Activated CD4-positive, CD25-positive, alpha-beta regulatory T cell (primary cell): ENCODE data around the gene NCL.
"Not testable (repeated sequence)": the region's sequence is repeated elsewhere in the genome, so short reads cannot be mapped to it uniquely, and the experiment has no call there.

Source experiments
- DNase-seq, 4 experiments: peaks; one replicate each; lab custom pipeline; 2025; lab: John Stamatoyannopoulos, UW

The NCL gene

GRCh38 chr2:231430437-231430836 lies 33.8 kb downstream of the NCL start:
- DNase-seq = not testable (repeated sequence)

DNA sequence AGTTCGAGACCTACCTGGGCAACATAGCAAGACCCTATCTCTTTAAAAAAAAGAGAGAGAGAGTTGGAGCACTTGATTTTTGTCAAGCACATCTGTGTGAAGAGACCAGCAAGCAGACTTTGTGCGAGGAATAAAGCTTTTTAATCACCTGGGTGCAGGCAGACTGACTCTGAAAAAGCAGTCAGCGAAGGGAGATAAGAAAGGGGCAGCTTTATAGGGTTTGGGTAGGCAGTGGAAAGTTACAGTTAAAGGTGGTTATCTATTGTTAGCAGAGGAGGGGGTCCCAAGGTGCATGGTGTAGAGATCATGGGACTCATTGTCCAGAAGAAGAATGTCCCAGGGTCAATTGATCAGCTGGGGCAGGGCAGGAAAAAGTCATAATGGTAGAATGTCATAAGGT lies 34.4 kb downstream of the NCL start:
- DNase-seq = no peak

- no peak for DNase-seq
Observed at GRCh38 chr2:231429152-231429551, 35.1 kb downstream of the NCL start.

DNA sequence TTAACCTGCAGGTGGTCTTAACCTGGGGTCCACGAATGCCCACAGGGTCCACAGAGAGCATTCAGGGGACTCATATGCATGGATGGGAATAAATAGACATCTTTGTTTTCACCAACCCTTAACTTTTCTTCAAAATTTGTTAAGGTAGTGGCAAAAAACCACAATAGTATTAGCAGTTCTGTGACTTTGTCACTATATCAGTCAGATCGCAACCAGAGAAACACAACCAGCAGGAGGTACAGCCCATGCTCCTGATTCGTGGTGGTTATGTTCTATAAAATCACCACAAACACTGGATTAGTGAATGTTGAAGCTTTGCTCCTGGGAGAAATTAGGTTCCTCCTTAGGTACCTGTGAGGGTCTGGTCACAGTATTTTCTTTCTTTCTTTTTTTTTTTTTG lies 37.2 kb downstream of the NCL start:
- no peak for DNase-seq

GRCh38 chr2:231425811-231426703 lies 38.2 kb downstream of the NCL start:
- DNase-seq = no peak

DNA sequence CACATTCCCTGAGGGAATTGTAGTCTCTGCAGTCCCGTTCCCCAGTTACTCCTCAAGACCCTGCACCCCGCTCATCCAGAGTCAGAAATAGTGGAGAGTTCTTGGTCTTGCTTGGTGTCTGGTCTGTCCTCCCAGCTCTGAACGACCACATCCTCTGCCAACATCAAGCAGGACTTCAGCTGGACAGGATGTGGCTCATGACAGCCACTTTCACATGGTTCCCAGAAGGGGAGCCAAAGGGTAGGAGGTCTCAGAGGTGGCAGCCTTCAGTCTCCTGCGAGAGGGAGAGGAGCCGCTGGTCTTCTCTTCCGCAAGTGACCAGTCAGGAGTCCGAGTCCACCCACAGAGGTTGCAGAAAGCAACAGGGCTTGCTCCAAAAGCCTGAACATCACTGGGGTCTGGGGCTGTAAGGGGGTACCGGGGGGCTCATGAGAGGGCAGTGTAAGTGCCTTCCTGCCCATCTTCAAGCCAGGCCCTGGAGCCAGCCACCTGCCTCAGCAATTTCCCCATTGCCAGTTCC lies 38.9 kb downstream of the NCL start:
- no peak for DNase-seq

DNA sequence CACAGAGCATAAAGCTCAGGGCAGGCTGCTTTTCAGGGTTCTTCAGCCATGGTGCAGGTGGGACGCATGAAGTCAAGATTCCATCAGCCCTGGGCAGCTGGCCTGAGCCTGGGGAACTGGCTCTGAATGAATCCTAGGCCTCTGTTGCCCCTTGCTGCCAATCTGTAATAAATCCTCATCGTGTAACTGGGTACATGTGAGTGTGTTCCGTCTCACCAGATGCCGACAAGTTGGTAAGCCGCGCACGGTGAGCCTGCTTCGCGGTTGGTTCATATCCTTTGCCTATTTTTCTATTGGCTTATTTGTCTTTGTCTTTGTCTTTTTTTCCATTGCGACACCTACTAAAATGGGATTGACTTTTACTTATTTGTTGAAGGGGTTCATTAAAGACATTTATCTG lies 41.1 kb downstream of the NCL start:
- no peak for DNase-seq

DNA sequence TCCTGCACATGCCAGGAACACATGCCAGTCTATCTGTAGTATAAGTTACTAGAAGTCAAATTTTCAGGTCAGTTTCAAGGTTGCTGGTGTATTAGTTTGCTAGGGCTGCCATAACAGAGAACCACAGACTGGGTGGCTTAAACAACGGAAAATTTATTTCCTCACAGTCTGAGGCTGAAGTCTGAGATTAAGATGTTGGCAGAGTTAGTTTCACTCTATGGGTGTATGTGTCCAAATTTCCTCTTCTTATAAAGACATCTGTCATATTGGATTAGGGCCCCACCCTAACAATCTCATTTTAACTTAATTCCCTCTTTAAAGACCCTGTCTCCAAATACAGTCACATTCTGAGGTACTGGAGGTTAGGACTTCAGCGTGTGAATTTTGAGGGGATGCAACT lies 42.2 kb downstream of the NCL start:
- no peak for DNase-seq

- DNase-seq = no peak
Observed at GRCh38 chr2:231421051-231421580, 43.2 kb downstream of the NCL start.

GRCh38 chr2:231418820-231419640 lies 45.3 kb downstream of the NCL start:
- DNase-seq = no peak

DNA sequence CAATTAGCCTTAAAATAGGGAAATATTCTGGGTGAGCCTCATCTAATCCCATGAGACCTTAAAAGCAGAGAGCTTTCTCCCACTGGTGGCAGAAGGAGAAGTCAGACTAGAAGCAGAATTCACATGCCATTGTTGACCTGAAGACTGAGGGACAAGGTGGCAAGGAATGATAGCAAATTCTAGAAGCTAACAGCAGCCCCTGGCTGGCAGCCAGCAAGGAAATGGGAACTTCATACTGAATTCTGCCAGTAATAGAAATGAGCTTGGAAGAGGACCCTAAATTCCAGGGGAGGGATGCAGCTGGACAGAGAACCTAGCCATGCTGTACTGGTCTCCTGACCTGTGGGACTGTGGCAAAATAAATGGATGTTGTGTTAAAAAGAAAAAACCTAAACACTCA lies 49.3 kb downstream of the NCL start:
- DNase-seq = no peak

- no peak for DNase-seq
Observed at GRCh38 chr2:231413921-231414476, 50.3 kb downstream of the NCL start.

DNA sequence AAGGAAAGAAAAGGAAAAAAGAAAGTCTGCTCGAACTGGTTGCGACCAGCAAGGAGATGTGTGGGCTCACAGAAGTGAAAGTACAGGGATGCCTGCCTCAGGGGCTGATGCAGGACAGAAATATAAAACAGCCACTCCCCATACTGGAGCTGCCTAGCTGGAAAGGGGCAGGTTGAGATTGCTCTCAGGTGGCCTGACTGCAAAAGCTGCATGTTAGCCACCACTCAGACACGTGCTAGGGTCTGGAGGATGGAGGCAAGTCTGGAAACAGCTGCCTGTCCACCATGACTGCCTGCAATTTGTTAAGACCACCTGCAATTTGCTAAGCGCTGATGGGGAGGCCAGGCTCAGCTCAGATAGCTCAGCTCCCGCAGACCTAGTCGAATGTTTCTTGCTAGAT lies 50.8 kb downstream of the NCL start:
- DNase-seq = no peak

GRCh38 chr2:231412618-231412963 lies 51.7 kb downstream of the NCL start:
- no peak for DNase-seq

DNA sequence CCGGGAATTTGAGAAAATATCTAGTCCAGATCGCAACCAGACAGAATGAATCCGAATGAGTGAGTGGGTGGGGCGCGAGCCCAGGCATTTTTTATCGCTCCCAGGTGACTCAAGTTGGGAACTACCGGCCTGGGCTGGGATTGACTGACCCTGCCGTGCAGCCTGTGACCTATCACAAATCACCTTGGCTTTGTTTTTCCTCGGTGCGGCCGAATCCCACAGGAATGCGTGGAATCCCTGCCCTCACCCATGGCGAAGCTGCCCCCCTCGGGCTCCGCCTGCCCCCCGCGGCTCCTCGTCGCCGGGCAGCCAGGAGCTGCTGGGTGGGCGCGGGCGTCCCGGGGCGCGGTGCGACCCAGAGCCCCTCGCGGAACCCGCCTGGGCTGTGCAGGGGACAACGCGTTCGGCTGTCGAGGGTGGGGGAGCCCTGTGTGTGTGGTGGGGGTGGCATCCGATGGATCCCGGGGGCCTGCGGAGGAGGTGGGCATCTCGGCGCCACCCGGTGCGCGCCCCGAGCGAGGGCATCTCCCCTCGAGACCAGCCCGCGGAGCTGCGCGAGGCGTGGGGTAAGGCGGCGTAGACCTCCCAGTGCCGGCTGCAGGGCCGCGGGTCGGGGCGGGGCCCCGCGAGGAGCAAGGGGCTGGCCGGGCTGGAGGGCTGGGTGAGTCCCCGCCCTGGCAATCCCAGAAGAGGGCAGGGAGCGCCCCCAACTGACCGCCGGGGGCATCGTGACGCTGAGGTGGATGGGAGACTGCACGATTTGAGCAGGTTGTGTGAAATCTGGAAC lies 52.3 kb downstream of the NCL start:
- peak in 3 of 4 experiments; percentile 15 to 50 (median 39) for DNase-seq

DNA sequence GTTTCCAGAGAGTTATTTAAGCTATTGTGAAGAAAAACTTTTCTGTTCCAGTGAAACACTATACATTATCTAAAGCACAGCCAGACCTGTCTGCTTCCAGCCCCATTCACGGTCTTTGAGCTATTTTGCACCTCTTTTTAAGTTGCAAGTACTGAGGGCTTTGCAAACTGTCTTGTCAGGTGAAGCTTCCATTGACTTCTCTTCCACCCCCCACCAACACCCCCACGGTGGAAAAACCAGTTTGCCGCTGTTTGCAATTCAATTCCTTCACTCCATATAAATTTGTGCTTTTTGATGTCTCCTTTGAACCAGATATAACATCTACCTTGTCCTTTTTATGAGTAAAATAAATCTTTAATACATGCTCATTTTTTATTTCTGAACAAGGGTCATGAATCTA lies 53.0 kb downstream of the NCL start:
- no peak for DNase-seq

- no peak for DNase-seq
Observed at GRCh38 chr2:231410293-231411004, 53.8 kb downstream of the NCL start.

- DNase-seq = no peak
Observed at GRCh38 chr2:231409776-231410175, 54.5 kb downstream of the NCL start.

- not testable (repeated sequence) for DNase-seq
Observed at GRCh38 chr2:231408304-231408703, 56.0 kb downstream of the NCL start.

DNA sequence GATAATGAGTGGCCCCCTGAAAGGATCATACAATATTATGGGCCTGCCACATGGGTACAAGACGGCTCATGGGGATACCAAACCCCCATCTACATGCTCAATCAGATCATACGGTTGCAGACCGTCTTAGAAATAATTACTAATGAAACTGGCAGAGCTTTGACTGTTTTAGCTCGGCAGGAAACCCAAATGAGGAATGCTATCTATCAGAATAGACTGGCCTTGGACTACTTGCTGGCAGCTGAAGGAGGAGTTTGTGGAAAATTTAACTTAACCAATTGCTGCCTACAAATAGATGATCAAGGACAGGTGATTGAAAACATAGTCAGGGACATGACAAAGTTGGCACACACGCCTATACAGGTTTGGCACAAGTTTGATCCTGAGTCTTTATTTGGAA lies 56.6 kb downstream of the NCL start:
- not testable (repeated sequence) for DNase-seq
